ENCODE results near the gene ELMO2. TPM values are rescaled to one million over a fixed set of nuclear protein-coding genes. Genes with fewer than 3 reads are reported as not detected.

The ELMO2 gene
- total RNA-seq, 4 donors from 2014 or later, result 13.5 to 30.0 (median 22.1) TPM

DNA sequence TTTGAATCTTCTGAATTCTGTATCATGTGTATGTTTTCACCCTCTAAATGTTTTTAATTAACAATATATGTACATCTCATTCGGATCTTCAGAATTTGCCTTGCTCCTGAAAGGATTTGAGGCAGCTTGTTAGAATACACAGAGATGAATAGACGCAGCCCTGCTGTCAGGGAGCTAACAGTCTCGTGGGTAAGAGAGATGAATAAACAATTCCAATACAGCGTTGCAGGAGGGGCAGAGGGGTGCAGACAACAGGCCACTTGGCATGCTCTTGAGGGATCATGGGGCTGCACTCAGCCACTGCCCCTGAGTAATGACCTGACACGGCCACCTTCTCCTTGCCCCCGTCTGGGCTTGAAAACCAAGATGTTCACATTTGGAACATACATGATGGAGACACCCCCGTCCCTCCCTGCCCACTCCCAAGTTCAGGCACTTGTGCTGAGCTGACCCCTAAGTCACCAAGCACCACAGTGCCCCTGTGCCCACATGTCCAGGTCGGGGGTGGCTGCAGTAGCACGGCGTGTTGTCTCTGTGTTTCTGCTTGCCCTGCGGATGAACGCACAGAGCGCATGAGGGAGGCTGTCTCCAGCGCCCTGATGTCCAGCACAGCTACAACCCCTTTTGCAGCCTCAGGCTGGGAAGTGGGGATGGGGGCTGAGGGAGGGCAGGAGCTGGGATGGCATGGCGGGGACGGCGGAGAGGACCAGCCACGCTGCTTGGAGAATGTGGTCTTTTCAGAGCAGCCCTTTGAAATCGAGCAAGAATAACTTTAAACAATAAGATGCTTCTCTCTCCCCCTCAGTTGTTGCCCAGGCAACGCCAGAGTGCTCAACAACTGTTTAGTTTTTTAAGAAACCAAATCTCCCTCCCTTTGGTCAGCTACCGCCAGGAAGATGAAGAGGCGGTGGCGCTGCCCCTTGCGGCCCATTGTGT is 65.1 kb downstream of the ELMO2 start:
- no peak for TF ChIP-seq EP300 (IDR thresholded peaks at IDR 0.05; ENCODE audit: low read depth)
- TF ChIP-seq, protein P1, sequence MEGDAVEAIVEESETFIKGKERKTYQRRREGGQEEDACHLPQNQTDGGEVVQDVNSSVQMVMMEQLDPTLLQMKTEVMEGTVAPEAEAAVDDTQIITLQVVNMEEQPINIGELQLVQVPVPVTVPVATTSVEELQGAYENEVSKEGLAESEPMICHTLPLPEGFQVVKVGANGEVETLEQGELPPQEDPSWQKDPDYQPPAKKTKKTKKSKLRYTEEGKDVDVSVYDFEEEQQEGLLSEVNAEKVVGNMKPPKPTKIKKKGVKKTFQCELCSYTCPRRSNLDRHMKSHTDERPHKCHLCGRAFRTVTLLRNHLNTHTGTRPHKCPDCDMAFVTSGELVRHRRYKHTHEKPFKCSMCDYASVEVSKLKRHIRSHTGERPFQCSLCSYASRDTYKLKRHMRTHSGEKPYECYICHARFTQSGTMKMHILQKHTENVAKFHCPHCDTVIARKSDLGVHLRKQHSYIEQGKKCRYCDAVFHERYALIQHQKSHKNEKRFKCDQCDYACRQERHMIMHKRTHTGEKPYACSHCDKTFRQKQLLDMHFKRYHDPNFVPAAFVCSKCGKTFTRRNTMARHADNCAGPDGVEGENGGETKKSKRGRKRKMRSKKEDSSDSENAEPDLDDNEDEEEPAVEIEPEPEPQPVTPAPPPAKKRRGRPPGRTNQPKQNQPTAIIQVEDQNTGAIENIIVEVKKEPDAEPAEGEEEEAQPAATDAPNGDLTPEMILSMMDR (IDR thresholded peaks at IDR 0.05), result no peak
- TF ChIP-seq POLR2AphosphoS5 (IDR thresholded peaks at IDR 0.05), result no peak
- no peak for TF ChIP-seq POLR2A (IDR thresholded peaks at IDR 0.05)
- H3K36me3 ChIP-seq, result no peaks in the 10 kb centered on the region
- DNase-seq, result no peak
- no peak overlapping the region for H3K27ac ChIP-seq
- H3K4me3 ChIP-seq, result no peak overlapping the region
- H3K4me1 ChIP-seq, result peaks cover 0 to 3% (median 1%) of the 10 kb centered on the region in 4 donors
- intact Hi-C loops (cut with DNase I; ENCODE audit: low total_unique reads) (loop anchor here (10.0 kb wide), 1 partner anchor 207 kb away; no protein-coding TSS in a partner anchor), in situ Hi-C loops (cut with MboI; ENCODE audit: low pct_ligation_motif_present in 1 of 4, low pct_unique_long_range_greater_than_20kb in 1 of 4, low sequenced_read_pairs in 3 of 4) (no loop called here)
- H3K9me3 ChIP-seq, result no peaks in the 10 kb centered on the region
- peaks cover 65% of the 10 kb centered on the region for H3K27me3 ChIP-seq
- 44 to 73% methylated on average over 3 to 20 of the region's 24 CpGs for WGBS, 2 donors (ENCODE audit: low coverage in 1 of 2)

DNA sequence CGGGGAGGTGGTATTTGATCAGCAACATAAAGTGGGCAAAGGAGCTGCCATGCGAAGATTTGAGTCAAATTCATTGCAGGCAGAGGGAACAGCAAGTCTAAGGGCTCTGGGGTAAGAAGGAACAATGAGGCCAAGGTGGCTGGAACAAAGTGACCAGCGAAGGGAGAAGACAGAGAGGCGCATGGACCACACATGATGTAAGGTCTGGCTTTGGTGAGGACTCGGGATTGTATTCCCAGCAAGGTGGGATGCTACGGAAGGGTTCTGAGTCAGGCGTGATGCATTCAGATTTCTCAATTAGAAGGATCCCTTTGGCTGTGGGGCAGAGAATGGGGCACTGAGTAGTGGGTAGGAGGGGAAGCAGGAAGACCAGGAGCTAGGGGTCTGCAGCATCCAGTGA is 67.4 kb downstream of the ELMO2 start:
- no peak for DNase-seq
- Histone ChIP-seq H3K27me3 (peaks cover 84% of the 10 kb centered on the region), H3K36me3 (no peaks in the 10 kb centered on the region), H3K4me3 (no peak overlapping the region), H3K4me1 (peaks cover 0 to 3% (median 1%) of the 10 kb centered on the region in 4 donors), H3K9me3 (no peaks in the 10 kb centered on the region), H3K27ac (no peak overlapping the region)
- no peak for TF ChIP-seq POLR2A (IDR thresholded peaks at IDR 0.05)
- TF ChIP-seq, protein P1 (IDR thresholded peaks at IDR 0.05), result no peak
- WGBS, 2 donors (ENCODE audit: low coverage in 1 of 2), result 76 to 89% methylated on average over 7 of the region's 7 CpGs
- in situ Hi-C loops (cut with MboI; ENCODE audit: low pct_ligation_motif_present in 1 of 4, low pct_unique_long_range_greater_than_20kb in 1 of 4, low sequenced_read_pairs in 3 of 4), result no loop called here
- intact Hi-C loops (cut with DNase I; ENCODE audit: low total_unique reads), result no loop called here

DNA sequence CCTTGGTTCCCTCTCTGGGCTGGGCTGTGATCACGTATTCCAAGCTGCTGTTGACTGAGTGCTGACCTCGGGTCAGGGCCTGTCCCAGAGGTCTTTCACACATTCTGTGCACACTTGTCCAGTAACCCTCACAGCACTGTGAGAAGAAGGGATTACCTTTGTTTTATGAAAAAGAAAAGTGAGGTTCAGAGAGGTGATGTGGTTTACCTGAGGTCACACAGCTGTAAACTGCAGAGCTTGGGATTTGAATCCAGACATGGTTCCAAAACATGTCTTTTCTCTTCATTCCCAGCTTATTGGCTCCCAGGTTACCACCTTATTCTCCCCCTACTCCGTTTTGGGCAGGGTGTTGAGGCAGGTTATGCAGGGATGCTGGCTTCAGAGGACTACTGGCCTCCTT is 69.7 kb downstream of the ELMO2 start:
- Histone ChIP-seq H3K4me1 (peaks cover 0 to 3% (median 0%) of the 10 kb centered on the region in 4 donors), H3K27me3 (peaks cover 95% of the 10 kb centered on the region), H3K27ac (no peak overlapping the region), H3K36me3 (no peaks in the 10 kb centered on the region), H3K9me3 (no peaks in the 10 kb centered on the region), H3K4me3 (no peak overlapping the region)
- no peak for TF ChIP-seq POLR2A (IDR thresholded peaks at IDR 0.05)
- TF ChIP-seq, protein P1 (IDR thresholded peaks at IDR 0.05), result no peak
- no peak for TF ChIP-seq EP300 (IDR thresholded peaks at IDR 0.05; ENCODE audit: low read depth)
- no peak for TF ChIP-seq POLR2AphosphoS5 (IDR thresholded peaks at IDR 0.05)
- no peak for DNase-seq
- intact Hi-C loops (cut with DNase I; ENCODE audit: low total_unique reads) (no loop called here), in situ Hi-C loops (cut with MboI; ENCODE audit: low pct_ligation_motif_present in 1 of 4, low pct_unique_long_range_greater_than_20kb in 1 of 4, low sequenced_read_pairs in 3 of 4) (no loop called here)
- 42 to 51% methylated on average over 2 to 3 of the region's 3 CpGs for WGBS, 2 donors (ENCODE audit: low coverage in 1 of 2)

DNA sequence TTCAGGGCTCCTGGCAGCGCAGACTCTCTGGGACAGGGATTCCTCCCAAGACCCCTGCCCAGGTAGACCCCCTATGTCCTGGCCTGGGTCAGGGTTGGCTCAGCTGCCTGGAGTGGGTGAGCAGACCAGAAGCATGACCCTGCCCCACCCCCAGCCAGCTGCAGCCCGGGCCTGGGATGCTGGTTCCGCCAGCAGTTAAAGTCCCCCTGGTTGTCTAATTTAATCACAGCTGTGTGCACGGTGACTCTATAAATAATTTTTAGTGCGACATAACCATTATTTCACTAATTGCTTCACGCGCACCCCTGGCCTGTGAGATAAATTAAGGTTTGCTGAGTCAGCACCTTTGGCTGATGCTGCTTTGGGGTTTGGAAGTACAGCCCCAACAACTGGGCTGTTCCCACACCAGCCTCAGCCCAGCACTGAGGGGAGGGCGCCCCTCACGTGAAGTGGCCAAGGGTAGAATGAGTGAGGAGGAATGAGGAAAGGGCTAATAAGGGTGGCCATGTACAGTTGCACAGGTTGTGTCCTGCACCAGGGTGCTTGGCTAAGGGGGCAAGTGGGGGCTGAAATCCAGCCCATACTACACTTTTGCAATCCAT is 72.0 kb downstream of the ELMO2 start:
- in situ Hi-C loops (cut with MboI; ENCODE audit: low pct_ligation_motif_present in 1 of 4, low pct_unique_long_range_greater_than_20kb in 1 of 4, low sequenced_read_pairs in 3 of 4) (no loop called here), intact Hi-C loops (cut with DNase I; ENCODE audit: low total_unique reads) (no loop called here)
- 51 to 73% methylated on average over 3 to 9 of the region's 9 CpGs for WGBS, 2 donors (ENCODE audit: low coverage in 1 of 2)
- H3K4me3 ChIP-seq, result no peak overlapping the region
- no peak overlapping the region for H3K27ac ChIP-seq
- no peak for DNase-seq
- H3K27me3 ChIP-seq, result peaks cover 95% of the 10 kb centered on the region
- peaks cover 0 to 9% (median 0%) of the 10 kb centered on the region in 4 donors for H3K4me1 ChIP-seq
- H3K36me3 ChIP-seq, result no peaks in the 10 kb centered on the region
- H3K9me3 ChIP-seq, result no peaks in the 10 kb centered on the region
- TF ChIP-seq EP300 (IDR thresholded peaks at IDR 0.05; ENCODE audit: low read depth) (no peak), POLR2A (IDR thresholded peaks at IDR 0.05) (no peak), POLR2AphosphoS5 (IDR thresholded peaks at IDR 0.05) (no peak)
- TF ChIP-seq, protein P1 (IDR thresholded peaks at IDR 0.05), result no peak

Data from transverse colon (tissue), 4 donors.